Stomach (tissue), 9 donors: Measurements from ENCODE around the gene DRG2. TPM values are rescaled to one million over a fixed set of nuclear protein-coding genes. Genes with fewer than 3 reads are reported as not detected.

Source experiments
- DNase-seq, 2 donors: peaks; one replicate each; pipeline versions ENCODE4 v3.0.0 to v3.0.0-alpha.2; 2013 to 2019
- H3K27ac ChIP-seq, 5 donors: fragments of 200-600 bp in 4 of 5; sonication (generic) in 4 of 5; one replicate each; pipeline ENCODE4 v1.5.1; 2013 to 2019; ENCODE audit warnings: mild to moderate bottlenecking in 1 of 5, moderate library complexity in 1 of 5
- H3K27me3 ChIP-seq, 3 donors: fragments of 200-600 bp; sonication (generic); one replicate each; pipeline ENCODE4 v1.5.1; 2017 to 2019; ENCODE audit warnings: mixed run types in 1 of 3
- H3K36me3 ChIP-seq, 4 donors: fragments of 200-600 bp; sonication (generic); 1 replicate in 3 of 4; 2 replicates in 1 of 4; pipeline ENCODE4 v1.5.1; 2016 to 2019
- H3K4me1 ChIP-seq, 4 donors: fragments of 200-600 bp; sonication (generic); one replicate each; pipeline ENCODE4 v1.5.1; 2016 to 2019
- H3K4me3 ChIP-seq, 4 donors: fragments of 200-600 bp; sonication (generic) in 3 of 4; one replicate each; pipeline ENCODE4 v1.5.1; 2016 to 2019; ENCODE audit warnings: mild to moderate bottlenecking in 1 of 4
- H3K9me3 ChIP-seq, 4 donors: fragments of 200-600 bp; sonication (generic); one replicate each; pipeline ENCODE4 v1.5.1; 2016 to 2019
- CTCF ChIP-seq, 7 experiments: fragments of 450-650 bp in 4 of 7; fragments of 200-600 bp in 3 of 7; sonication (generic) in 3 of 7; IDR thresholded peaks; one replicate each; pipeline ENCODE4 v1.5.1; 2016 to 2019; ENCODE audit warnings: antibody characterized with exemption in 7 of 7, control low read depth in 2 of 7, mild to moderate bottlenecking in 1 of 7
- EP300 ChIP-seq: sonication (generic); formaldehyde crosslinking; IDR thresholded peaks from one replicate; pipeline ENCODE4 v1.6.1; 2017; ENCODE audit warnings: antibody characterized with exemption
- POLR2A ChIP-seq, 4 donors: fragments of 450-650 bp; IDR thresholded peaks; one replicate each; pipeline ENCODE4 v1.6.1; 2016; ENCODE audit warnings: antibody characterized with exemption in 4 of 4, control low read depth in 2 of 4, mild to moderate bottlenecking in 1 of 4, moderate library complexity in 1 of 4
- POLR2AphosphoS5 ChIP-seq, 3 donors: sonication (generic); formaldehyde crosslinking; IDR thresholded peaks; one replicate each; pipeline ENCODE4 v1.6.1; 2016; ENCODE audit warnings: antibody characterized with exemption in 3 of 3
- WGBS, 5 donors: extraction: QIAGEN DNeasy Blood & Tissue Kit in 3 of 5; methylation state at CpG; one replicate each; pipeline versions ENCODE4 v1.1.5 to v1.1.7; 2013 to 2018; 5-methylcytosine and 5-hydroxymethylcytosine counted together
- intact Hi-C: fragments of 100-400 bp; cut with DNase I; formaldehyde crosslinking; loops from one replicate; pipeline ENCODE4 v1.15.1; 2023; ENCODE audit warnings: low total_unique reads
- polyA plus RNA-seq, 3 donors: library from polyadenylated mRNA; stranded (reverse); fragments of 200-250 nt; gene quantifications; one replicate each; pipeline ENCODE4 v1.2.3, GENCODE V29; 2013
- total RNA-seq, 5 donors: library from RNA; depleted of rRNA; stranded (reverse); fragments of >200 nt; gene quantifications; one replicate each; pipeline versions ENCODE4 v1.1.0 to v1.2.3, GENCODE V29; 2014 to 2016
- donor health status: healthy with polysubstance abuse.
- donor health status: Bipolar disorder and iron deficiency.
- donor health status: healthy.

DRG2 gene
- total and polyA plus RNA-seq, 8 donors = 3.2 to 57.2 (median 37.8) TPM

- intact Hi-C loops = no loop called here
- no peak for TF ChIP-seq CTCF (IDR thresholded peaks at IDR 0.05)
- no peak for DNase-seq
- no peaks in the 10 kb centered on the region for H3K36me3 ChIP-seq
- no peaks in the 10 kb centered on the region for H3K9me3 ChIP-seq
- 60 to 76% (median 73%) methylated on average over 7 to 14 of the region's 14 CpGs for WGBS, 5 donors
- H3K27ac ChIP-seq = no peak overlapping the region
- H3K4me3 ChIP-seq = no peak overlapping the region
- peaks cover 0 to 51% (median 0%) of the 10 kb centered on the region in 3 donors for H3K27me3 ChIP-seq
- H3K4me1 ChIP-seq = peaks cover 0 to 9% (median 5%) of the 10 kb centered on the region in 4 donors
Measured at GRCh38 chr17:18139498-18139897, 51.8 kb downstream of the DRG2 start.

- Histone ChIP-seq H3K4me3 (no peak overlapping the region), H3K36me3 (no peaks in the 10 kb centered on the region), H3K27me3 (peaks cover 0 to 47% (median 0%) of the 10 kb centered on the region in 3 donors), H3K9me3 (no peaks in the 10 kb centered on the region), H3K27ac (no peak overlapping the region), H3K4me1 (peaks cover 0 to 9% (median 5%) of the 10 kb centered on the region in 4 donors)
- no peak for TF ChIP-seq CTCF (IDR thresholded peaks at IDR 0.05)
- TF ChIP-seq POLR2A (IDR thresholded peaks at IDR 0.05) = no peak
- no peak for TF ChIP-seq POLR2AphosphoS5 (IDR thresholded peaks at IDR 0.05)
- TF ChIP-seq EP300 = no peak
- WGBS, 5 donors = 53 to 72% (median 55%) methylated on average over 3 of the region's 3 CpGs
- peak in 1 of 2 donors; percentile 35 for DNase-seq
- intact Hi-C loops = no loop called here
Measured at GRCh38 chr17:18139949-18140348, 52.2 kb downstream of the DRG2 start.

- intact Hi-C loops = no loop called here
- H3K27ac ChIP-seq = no peak overlapping the region
- no peaks in the 10 kb centered on the region for H3K9me3 ChIP-seq
- peaks cover 0 to 9% (median 5%) of the 10 kb centered on the region in 4 donors for H3K4me1 ChIP-seq
- no peak overlapping the region for H3K4me3 ChIP-seq
- H3K36me3 ChIP-seq = no peaks in the 10 kb centered on the region
- H3K27me3 ChIP-seq = peaks cover 0 to 40% (median 0%) of the 10 kb centered on the region in 3 donors
- TF ChIP-seq POLR2AphosphoS5 (IDR thresholded peaks at IDR 0.05) (no peak), POLR2A (IDR thresholded peaks at IDR 0.05) (no peak), CTCF (IDR thresholded peaks at IDR 0.05) (no peak), EP300 (no peak)
- 75 to 90% (median 87%) methylated on average over 3 of the region's 3 CpGs for WGBS, 5 donors
- DNase-seq = no peak
Measured at GRCh38 chr17:18140648-18141047, 52.9 kb downstream of the DRG2 start.

- TF ChIP-seq POLR2AphosphoS5 (IDR thresholded peaks at IDR 0.05) (no peak), POLR2A (IDR thresholded peaks at IDR 0.05) (no peak), CTCF (IDR thresholded peaks at IDR 0.05) (peak in 5 of 7 experiments; percentile 18 to 61 (median 45)), EP300 (no peak)
- intact Hi-C loops = no loop called here
- WGBS, 5 donors = 18 to 29% (median 22%) methylated on average over 7 to 9 of the region's 9 CpGs
- Histone ChIP-seq H3K27ac (no peak overlapping the region), H3K9me3 (no peaks in the 10 kb centered on the region), H3K4me3 (no peak overlapping the region), H3K4me1 (peaks cover 0 to 9% (median 5%) of the 10 kb centered on the region in 4 donors), H3K27me3 (peaks cover 0 to 33% (median 0%) of the 10 kb centered on the region in 3 donors), H3K36me3 (no peaks in the 10 kb centered on the region)
- DNase-seq = peak in 1 of 2 donors; percentile 82
Measured at GRCh38 chr17:18141210-18141803, 53.6 kb downstream of the DRG2 start.
